ENCODE data around the gene ALPK1. TPM values are rescaled to one million over a fixed set of nuclear protein-coding genes. Genes with fewer than 3 reads are reported as not detected.

Gene ALPK1
- total RNA-seq, 1 experiment from 2014 or later, result 11.8 TPM

- intact Hi-C loops (cut with micrococcal nuclease; ENCODE audit: unreplicated experiment), result no loop called here
- Histone ChIP-seq H3K27me3 (replicated peaks; ENCODE audit: insufficient read depth, low read depth, low read length, poor library complexity) (no peaks in the 10 kb centered on the region), H3K4me3 (ENCODE audit: low read depth, low read length, poor library complexity, severe bottlenecking) (no peak overlapping the region), H3K4me1 (ENCODE audit: insufficient read depth, low read length, poor library complexity, severe bottlenecking) (peaks cover 13% of the 10 kb centered on the region), H3K27ac (ENCODE audit: low read depth, low read length, poor library complexity, severe bottlenecking) (no peak overlapping the region), H3K36me3 (ENCODE audit: insufficient read depth, low read length, poor library complexity, severe bottlenecking) (no peaks in the 10 kb centered on the region), H3K9me3 (ENCODE audit: low read depth, low read length, poor library complexity, severe bottlenecking) (no peaks in the 10 kb centered on the region)
- TF ChIP-seq EZH2 (IDR thresholded peaks at IDR 0.05; ENCODE audit: borderline replicate concordance, low read depth, low read length, poor library complexity, severe bottlenecking) (no peak), CTCF (conservative IDR thresholded peaks at IDR 0.05; ENCODE audit: low read depth, low read length) (no peak)
- BruUV-seq (replicated peaks), result no TSS peak
- POLR2A ChIA-PET (ENCODE audit: low non-redundant PET), result no interaction called here
- CTCF ChIA-PET, result no interaction called here
- no peak for DNase-seq (ENCODE audit: low spot score)
Observed at GRCh38 chr4:112277705-112278448, 19.3 kb upstream of the ALPK1 start.

- Histone ChIP-seq H3K27me3 (replicated peaks; ENCODE audit: insufficient read depth, low read depth, low read length, poor library complexity) (no peaks in the 10 kb centered on the region), H3K27ac (ENCODE audit: low read depth, low read length, poor library complexity, severe bottlenecking) (no peak overlapping the region), H3K4me1 (ENCODE audit: insufficient read depth, low read length, poor library complexity, severe bottlenecking) (peaks cover 13% of the 10 kb centered on the region), H3K36me3 (ENCODE audit: insufficient read depth, low read length, poor library complexity, severe bottlenecking) (no peaks in the 10 kb centered on the region), H3K9me3 (ENCODE audit: low read depth, low read length, poor library complexity, severe bottlenecking) (no peaks in the 10 kb centered on the region), H3K4me3 (ENCODE audit: low read depth, low read length, poor library complexity, severe bottlenecking) (no peak overlapping the region)
- POLR2A ChIA-PET (ENCODE audit: low non-redundant PET), result no interaction called here
- no TSS peak for BruUV-seq (replicated peaks)
- TF ChIP-seq CTCF (conservative IDR thresholded peaks at IDR 0.05; ENCODE audit: low read depth, low read length) (no peak), EZH2 (IDR thresholded peaks at IDR 0.05; ENCODE audit: borderline replicate concordance, low read depth, low read length, poor library complexity, severe bottlenecking) (no peak)
- CTCF ChIA-PET, result no interaction called here
- DNase-seq (ENCODE audit: low spot score), result no peak
- intact Hi-C loops (cut with micrococcal nuclease; ENCODE audit: unreplicated experiment), result no loop called here
Observed at GRCh38 chr4:112279025-112279881, 17.9 kb upstream of the ALPK1 start.

GRCh38 chr4:112279882-112280315 is 17.3 kb upstream of the ALPK1 start:
- CTCF ChIA-PET, result no interaction called here
- no peak overlapping the region for H3K4me3 ChIP-seq (ENCODE audit: low read depth, low read length, poor library complexity, severe bottlenecking)
- no peak for TF ChIP-seq CTCF (conservative IDR thresholded peaks at IDR 0.05; ENCODE audit: low read depth, low read length)
- TF ChIP-seq EZH2 (IDR thresholded peaks at IDR 0.05; ENCODE audit: borderline replicate concordance, low read depth, low read length, poor library complexity, severe bottlenecking), result no peak
- POLR2A ChIA-PET (ENCODE audit: low non-redundant PET), result no interaction called here
- H3K27me3 ChIP-seq (replicated peaks; ENCODE audit: insufficient read depth, low read depth, low read length, poor library complexity), result no peaks in the 10 kb centered on the region
- no peak overlapping the region for H3K27ac ChIP-seq (ENCODE audit: low read depth, low read length, poor library complexity, severe bottlenecking)
- intact Hi-C loops (cut with micrococcal nuclease; ENCODE audit: unreplicated experiment), result no loop called here
- H3K9me3 ChIP-seq (ENCODE audit: low read depth, low read length, poor library complexity, severe bottlenecking), result no peaks in the 10 kb centered on the region
- no peaks in the 10 kb centered on the region for H3K36me3 ChIP-seq (ENCODE audit: insufficient read depth, low read length, poor library complexity, severe bottlenecking)
- no TSS peak for BruUV-seq (replicated peaks)
- peaks cover 13% of the 10 kb centered on the region for H3K4me1 ChIP-seq (ENCODE audit: insufficient read depth, low read length, poor library complexity, severe bottlenecking)
- no peak for DNase-seq (ENCODE audit: low spot score)

Measured in A673 (cell line).